Psoas muscle (tissue), 8 donors: ENCODE results near the gene PLAAT5. TPM values are rescaled to one million over a fixed set of nuclear protein-coding genes. Genes with fewer than 3 reads are reported as not detected.

Source experiments
- ATAC-seq, 4 donors: fragments of 200-7000 bp; cut with Tn5 transposase; one replicate each; pipeline ENCODE4 v1.9.1; 2020; ENCODE audit warnings: moderate library complexity in 3 of 4, mild to moderate bottlenecking in 2 of 4
- DNase-seq, 2 donors: peaks; one replicate each; pipeline ENCODE4 v3.0.0-alpha.2; 2020
- H3K27ac ChIP-seq: fragments of 200-600 bp; one replicate; pipeline ENCODE4 v1.8.0; 2022
- H3K27me3 ChIP-seq, 3 donors: fragments of 200-600 bp in 1 of 3; one replicate each; pipeline versions ENCODE4 v1.6.1 to v1.8.0; 2013 to 2022; ENCODE audit warnings: low read length in 2 of 3, mild to moderate bottlenecking in 2 of 3, moderate library complexity in 1 of 3; ENCODE audit not compliant: insufficient read depth in 3 of 3
- H3K36me3 ChIP-seq, 2 donors: fragments of 200-600 bp in 1 of 2; one replicate each; pipeline versions ENCODE4 v1.6.1 to v1.8.0; 2013 to 2022; ENCODE audit warnings: low read depth in 1 of 2, mild to moderate bottlenecking in 1 of 2, moderate library complexity in 1 of 2; ENCODE audit not compliant: insufficient read depth in 1 of 2
- H3K4me1 ChIP-seq: fragments of 200-600 bp; one replicate; pipeline ENCODE4 v1.8.0; 2022
- H3K4me3 ChIP-seq: fragments of 200-600 bp; one replicate; pipeline ENCODE4 v1.8.0; 2022; ENCODE audit warnings: mild to moderate bottlenecking
- H3K9me3 ChIP-seq: fragments of 200-600 bp; one replicate; pipeline ENCODE4 v1.8.0; 2022
- CTCF ChIP-seq: fragments of 200-600 bp; IDR thresholded peaks from one replicate; pipeline ENCODE4 v1.8.0; 2022; ENCODE audit warnings: antibody characterized with exemption
- WGBS, 3 donors: extraction: QIAGEN DNeasy Blood & Tissue Kit; methylation state at CpG; one replicate each; pipeline versions ENCODE4 v1.1.6 to v1.1.7; 2013; 5-methylcytosine and 5-hydroxymethylcytosine counted together
- intact Hi-C, 2 donors: fragments of 100-400 bp; cut with DNase I; formaldehyde crosslinking; loops; one replicate each; pipeline versions ENCODE4 v1.11.0 to v1.14.2; 2022
- long read RNA-seq, 2 donors: library from polyadenylated mRNA; unstranded; transcript quantifications; one replicate each; pipeline ENCODE4 v2.0.0, GENCODE V29; 2021
- polyA plus RNA-seq, 3 donors: library from polyadenylated mRNA; stranded (reverse); fragments of 200-250 nt; gene quantifications; one replicate each; pipeline ENCODE4 v1.2.3, GENCODE V29; 2013
- total RNA-seq, 4 donors: library from RNA; stranded (reverse); fragmentation: NEBNext Ultra II Directional in 2 of 4; extraction: Animal tissue kit (Norgen Biotek cat#: 25700) in 2 of 4; gene quantifications; one replicate each; pipeline versions ENCODE4 v1.2.1 to v1.2.4, GENCODE V29; 2021 to 2023
- donor health status: healthy with polysubstance abuse.
- donor health status: DM: no; HTN: no; CAD: no; lungs with moderate emphysema.
- donor health status: Bipolar disorder and iron deficiency.
- donor health status: healthy.
- donor health status: DM: yes; HTN: yes; CAD: no.
- donor health status: DM: no; HTN: no; CAD: no.
- donor health status: DM: no; HTN: no; CAD: no.
- donor health status: DM: yes; HTN: yes; CAD: no.

The PLAAT5 gene, protein sequence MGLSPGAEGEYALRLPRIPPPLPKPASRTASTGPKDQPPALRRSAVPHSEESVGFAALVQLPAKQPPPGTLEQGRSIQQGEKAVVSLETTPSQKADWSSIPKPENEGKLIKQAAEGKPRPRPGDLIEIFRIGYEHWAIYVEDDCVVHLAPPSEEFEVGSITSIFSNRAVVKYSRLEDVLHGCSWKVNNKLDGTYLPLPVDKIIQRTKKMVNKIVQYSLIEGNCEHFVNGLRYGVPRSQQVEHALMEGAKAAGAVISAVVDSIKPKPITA
- total RNA-seq (under 1 TPM; 0.11 to 0.59 (median 0.44) TPM), polyA plus RNA-seq (under 1 TPM; 0.14 to 0.33 (median 0.30) TPM)
- long read RNA-seq, donor 1, result 0 reads
- long read RNA-seq, donor 2, result 0 reads

DNA sequence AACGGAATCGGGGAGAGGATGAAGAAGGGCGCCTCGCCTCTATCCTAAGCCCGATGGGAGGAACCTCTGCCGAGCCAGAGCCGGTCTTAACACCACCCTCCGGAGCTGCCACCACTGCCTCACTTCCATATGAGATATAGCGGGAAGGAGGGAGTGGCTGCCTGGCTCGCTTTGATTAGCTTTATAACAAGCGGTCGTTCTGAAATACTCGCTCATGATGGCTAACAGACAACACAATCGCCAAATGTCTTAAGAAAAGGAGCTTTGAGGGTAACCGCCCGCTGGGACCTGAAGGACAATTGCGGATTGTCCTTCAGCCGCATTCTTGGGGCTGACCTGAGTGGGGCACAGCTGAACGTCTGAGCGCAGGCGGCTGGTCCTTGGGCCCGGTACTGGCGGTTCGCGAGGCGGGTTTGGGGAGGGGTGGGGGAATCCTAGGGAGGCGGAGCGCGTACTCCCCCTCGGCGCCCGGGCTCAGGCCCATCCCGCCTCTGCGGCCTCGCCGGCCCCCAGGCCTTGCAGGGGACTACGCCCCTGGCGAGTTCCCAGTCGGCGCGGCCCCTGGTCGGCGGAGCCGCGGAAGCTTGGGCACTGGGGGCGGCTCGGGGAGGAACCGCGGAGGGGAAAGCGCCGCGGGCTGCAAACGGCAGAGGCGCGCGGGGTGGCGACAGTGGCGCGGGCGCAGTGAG, at the start of gene PLAAT5:
Gene PLAAT5, minus strand, starts transcription at position 617 of the 689 bp plus-strand sequence. Its CDS starts 133 bp downstream, at position 484.
- TF ChIP-seq CTCF, result no peak
- Histone ChIP-seq H3K27me3 (peaks cover 0 to 37% (median 0%) of the 10 kb centered on the region in 3 donors), H3K4me3 (peak within 1 kb of the TSS; percentile 61), H3K36me3 (no peaks in the 10 kb centered on the region), H3K9me3 (peaks cover 8% of the 10 kb centered on the region), H3K4me1 (no peaks in the 10 kb centered on the region), H3K27ac (no peak within 1 kb of the TSS)
- peak in 3 of 4 donors; percentile 66 to 76 (median 68) for ATAC-seq
- intact Hi-C loops, result loop anchor here in 1 of 2 donors (1.0 kb wide), 1 partner anchor 44 kb away; no protein-coding TSS in a partner anchor
- DNase-seq, result peak; percentile 49 to 67
- 10 to 14% (median 13%) methylated on average over 48 to 60 of the region's 60 CpGs for WGBS, 3 donors

DNA sequence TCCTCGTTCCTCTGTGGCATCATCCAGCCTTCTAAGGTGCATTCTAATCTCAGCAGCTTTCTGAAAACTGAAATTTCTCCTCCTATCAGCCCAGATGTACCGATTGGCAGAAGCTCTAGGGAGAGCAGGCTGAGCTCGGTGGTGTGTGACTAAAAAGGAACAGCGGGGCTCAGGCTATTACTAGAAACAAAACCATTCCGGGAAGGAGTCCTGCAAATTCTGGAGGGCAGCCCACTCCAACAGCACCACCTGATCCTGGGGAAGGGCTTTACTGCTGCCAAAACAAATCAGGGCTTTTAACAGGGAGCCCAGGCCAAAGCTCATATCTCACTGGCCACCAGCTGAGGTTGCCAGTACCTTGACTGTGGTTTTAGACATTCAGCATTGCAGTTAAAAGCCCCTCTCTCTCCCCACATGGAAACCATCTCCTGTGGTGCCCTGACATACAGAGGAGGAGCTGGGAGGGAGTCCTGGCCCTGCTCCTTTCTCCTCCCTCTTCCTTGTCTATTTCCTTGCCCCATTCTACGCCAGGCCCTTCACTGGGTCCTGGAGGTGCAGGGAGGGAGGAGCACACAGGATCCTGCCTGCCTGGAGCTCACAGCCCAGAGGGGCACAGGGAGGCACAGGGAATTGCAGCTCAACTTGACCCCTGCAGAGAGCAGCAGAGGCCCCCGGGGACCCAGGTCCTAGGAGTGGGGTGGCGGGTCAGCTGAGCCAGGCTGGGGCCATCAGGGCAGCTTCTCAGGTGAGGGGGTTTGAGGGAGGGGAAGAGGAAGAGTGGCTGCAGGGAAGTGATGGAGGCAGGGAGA, 46.5 kb upstream of the PLAAT5 start:
- H3K4me3 ChIP-seq, result peak overlapping the region; percentile 66
- H3K27me3 ChIP-seq, result no peaks in the 10 kb centered on the region
- H3K9me3 ChIP-seq, result no peaks in the 10 kb centered on the region
- 22 to 25% (median 24%) methylated on average over 8 of the region's 8 CpGs for WGBS, 3 donors
- TF ChIP-seq CTCF, result no peak
- intact Hi-C loops, result loop anchor here in 1 of 2 donors (2.0 kb wide), 1 partner anchor 37 kb away; no protein-coding TSS in a partner anchor
- no peaks in the 10 kb centered on the region for H3K36me3 ChIP-seq
- peak overlapping the region; percentile 79 for H3K27ac ChIP-seq
- DNase-seq (peak; percentile 63 to 79), ATAC-seq (peak; percentile 79 to 95 (median 90))
- H3K4me1 ChIP-seq, result peaks cover 19% of the 10 kb centered on the region

GRCh38 chr11:63536669-63537292, 45.8 kb upstream of the PLAAT5 start, which contains the start of gene PLAAT4:
TSS of gene PLAAT4 (plus strand) at chr11:63536808. CDS start at chr11:63536869, 61 bp downstream.
- ATAC-seq (peak; percentile 52 to 68 (median 61)), DNase-seq (peak in 1 of 2 donors; percentile 23)
- Histone ChIP-seq H3K4me3 (peak within 1 kb of the TSS; percentile 66), H3K9me3 (no peaks in the 10 kb centered on the region), H3K27me3 (no peaks in the 10 kb centered on the region), H3K4me1 (peaks cover 19% of the 10 kb centered on the region), H3K36me3 (no peaks in the 10 kb centered on the region), H3K27ac (peak within 1 kb of the TSS; percentile 79)
- TF ChIP-seq CTCF, result no peak
- WGBS, 3 donors, result 3 to 13% (median 5%) methylated on average over 10 of the region's 10 CpGs
- intact Hi-C loops, result loop anchor here in 1 of 2 donors (2.0 kb wide), 1 partner anchor 38 kb away; no protein-coding TSS in a partner anchor

DNA sequence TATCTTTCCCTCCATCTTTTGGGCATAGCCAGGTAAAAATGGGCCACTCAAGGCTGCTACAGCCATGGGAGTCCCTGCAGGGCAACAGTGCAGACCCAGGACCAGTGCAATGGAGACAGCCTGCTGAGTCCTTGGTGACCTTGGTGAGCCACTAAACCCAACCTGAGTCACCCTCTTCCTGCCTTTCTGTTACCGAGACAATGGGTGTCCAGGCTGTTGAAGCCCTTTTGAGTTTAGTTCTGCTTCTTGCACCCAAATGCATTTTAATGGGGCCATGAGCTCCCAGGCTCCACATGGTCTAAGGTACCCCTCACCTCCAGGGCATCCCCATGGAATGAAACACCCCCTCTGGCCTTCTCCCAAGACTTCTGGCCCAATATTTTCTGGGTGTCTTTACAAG, 44.8 kb upstream of the PLAAT5 start:
- H3K9me3 ChIP-seq, result no peaks in the 10 kb centered on the region
- no peak for TF ChIP-seq CTCF
- intact Hi-C loops, result loop anchor here in 1 of 2 donors (2.0 kb wide), 1 partner anchor 39 kb away; no protein-coding TSS in a partner anchor
- H3K4me3 ChIP-seq, result no peak overlapping the region
- H3K27me3 ChIP-seq, result no peaks in the 10 kb centered on the region
- 79 to 91% (median 86%) methylated on average over 1 of the region's 1 CpG for WGBS, 3 donors
- peaks cover 19% of the 10 kb centered on the region for H3K4me1 ChIP-seq
- ATAC-seq, result no peak
- no peak for DNase-seq
- H3K36me3 ChIP-seq, result no peaks in the 10 kb centered on the region
- H3K27ac ChIP-seq, result no peak overlapping the region
